Measurements from ENCODE around the gene DACT3. TPM values are rescaled to one million over a fixed set of nuclear protein-coding genes. Genes with fewer than 3 reads are reported as not detected.

DACT3 gene
- total RNA-seq, 2 donors from 2014 or later: 0.99 to 4.4 TPM

DNA sequence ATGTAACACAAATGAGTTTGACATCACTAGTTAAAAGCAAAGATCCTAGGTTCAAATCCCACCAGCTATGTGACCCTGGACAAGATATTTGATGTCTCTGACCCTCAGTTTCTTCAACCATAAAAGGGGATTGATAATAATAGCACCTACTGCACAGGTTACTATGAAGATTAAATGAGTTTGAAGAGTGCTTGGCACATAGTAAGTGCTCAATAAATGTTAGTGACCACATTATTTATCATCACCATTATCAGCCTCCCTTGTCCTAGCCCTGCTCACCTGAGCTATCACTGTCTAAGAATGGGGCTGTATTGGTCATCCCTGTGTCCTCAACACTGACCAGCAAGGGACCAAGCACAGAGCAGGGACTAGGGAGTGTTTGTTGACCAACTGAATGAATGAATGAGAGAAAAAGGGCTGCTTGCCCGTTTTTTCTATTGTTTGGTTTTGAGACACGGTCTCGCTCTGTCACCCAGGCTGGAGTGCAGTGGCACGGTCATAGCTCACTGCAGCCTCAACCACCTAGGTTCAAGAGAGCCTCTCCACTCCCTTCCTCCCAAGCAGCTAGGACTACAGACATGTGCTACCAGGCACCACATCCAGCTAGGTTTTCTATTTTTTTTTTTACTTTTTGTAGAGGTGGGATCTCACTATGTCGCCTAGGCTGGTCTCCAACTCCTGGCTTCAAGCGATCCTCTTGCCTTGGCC, 26.6 kb upstream of the DACT3 start:
- no peak for ATAC-seq
- WGBS, 2 donors: 89 to 94% methylated on average over 6 of the region's 6 CpGs
- Histone ChIP-seq H3K4me3 (no peak overlapping the region), H3K27ac (no peak overlapping the region), H3K9me3 (no peaks in the 10 kb centered on the region), H3K36me3 (replicated peaks in 1 of 2; ENCODE audit: insufficient read depth in 1 of 2, low read depth in 2 of 2) (peaks cover 14 to 46% of the 10 kb centered on the region in 2 donors), H3K4me1 (no peaks in the 10 kb centered on the region), H3K27me3 (no peaks in the 10 kb centered on the region)
- intact Hi-C loops (cut with DNase I): no loop called here
- no peak for DNase-seq
- no peak for TF ChIP-seq POLR2A (IDR thresholded peaks at IDR 0.05)
- TF ChIP-seq, protein P1, sequence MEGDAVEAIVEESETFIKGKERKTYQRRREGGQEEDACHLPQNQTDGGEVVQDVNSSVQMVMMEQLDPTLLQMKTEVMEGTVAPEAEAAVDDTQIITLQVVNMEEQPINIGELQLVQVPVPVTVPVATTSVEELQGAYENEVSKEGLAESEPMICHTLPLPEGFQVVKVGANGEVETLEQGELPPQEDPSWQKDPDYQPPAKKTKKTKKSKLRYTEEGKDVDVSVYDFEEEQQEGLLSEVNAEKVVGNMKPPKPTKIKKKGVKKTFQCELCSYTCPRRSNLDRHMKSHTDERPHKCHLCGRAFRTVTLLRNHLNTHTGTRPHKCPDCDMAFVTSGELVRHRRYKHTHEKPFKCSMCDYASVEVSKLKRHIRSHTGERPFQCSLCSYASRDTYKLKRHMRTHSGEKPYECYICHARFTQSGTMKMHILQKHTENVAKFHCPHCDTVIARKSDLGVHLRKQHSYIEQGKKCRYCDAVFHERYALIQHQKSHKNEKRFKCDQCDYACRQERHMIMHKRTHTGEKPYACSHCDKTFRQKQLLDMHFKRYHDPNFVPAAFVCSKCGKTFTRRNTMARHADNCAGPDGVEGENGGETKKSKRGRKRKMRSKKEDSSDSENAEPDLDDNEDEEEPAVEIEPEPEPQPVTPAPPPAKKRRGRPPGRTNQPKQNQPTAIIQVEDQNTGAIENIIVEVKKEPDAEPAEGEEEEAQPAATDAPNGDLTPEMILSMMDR (IDR thresholded peaks at IDR 0.05): no peak

DNA sequence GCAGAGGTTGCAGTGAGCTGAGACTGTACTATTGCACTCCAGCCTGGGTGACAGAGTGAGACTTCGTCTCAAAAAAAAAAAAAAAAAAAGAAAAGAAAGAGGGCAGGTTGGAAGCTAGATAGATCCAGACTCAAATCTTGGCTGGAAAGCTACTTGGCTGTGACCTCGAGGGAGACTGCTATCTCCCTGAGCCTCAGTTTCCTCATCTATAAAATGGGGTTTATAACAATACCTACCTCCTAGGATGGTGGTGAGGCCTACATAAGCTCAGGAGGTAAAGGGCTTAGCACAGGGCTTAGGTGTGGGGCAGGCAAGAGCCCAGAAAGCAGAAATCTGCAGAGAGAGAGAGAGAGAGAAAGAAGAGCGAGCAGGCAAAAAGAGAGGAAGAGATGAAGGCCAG, 24.2 kb upstream of the DACT3 start:
- 74 to 96% methylated on average over 3 of the region's 3 CpGs for WGBS, 2 donors
- Histone ChIP-seq H3K27me3 (no peaks in the 10 kb centered on the region), H3K36me3 (replicated peaks in 1 of 2; ENCODE audit: insufficient read depth in 1 of 2, low read depth in 2 of 2) (peaks cover 8 to 31% of the 10 kb centered on the region in 2 donors), H3K4me3 (no peak overlapping the region), H3K4me1 (no peaks in the 10 kb centered on the region), H3K27ac (no peak overlapping the region), H3K9me3 (no peaks in the 10 kb centered on the region)
- intact Hi-C loops (cut with DNase I): no loop called here
- no peak for TF ChIP-seq POLR2A (IDR thresholded peaks at IDR 0.05)
- TF ChIP-seq, protein P1 (IDR thresholded peaks at IDR 0.05): no peak
- DNase-seq: no peak
- ATAC-seq: no peak

DNA sequence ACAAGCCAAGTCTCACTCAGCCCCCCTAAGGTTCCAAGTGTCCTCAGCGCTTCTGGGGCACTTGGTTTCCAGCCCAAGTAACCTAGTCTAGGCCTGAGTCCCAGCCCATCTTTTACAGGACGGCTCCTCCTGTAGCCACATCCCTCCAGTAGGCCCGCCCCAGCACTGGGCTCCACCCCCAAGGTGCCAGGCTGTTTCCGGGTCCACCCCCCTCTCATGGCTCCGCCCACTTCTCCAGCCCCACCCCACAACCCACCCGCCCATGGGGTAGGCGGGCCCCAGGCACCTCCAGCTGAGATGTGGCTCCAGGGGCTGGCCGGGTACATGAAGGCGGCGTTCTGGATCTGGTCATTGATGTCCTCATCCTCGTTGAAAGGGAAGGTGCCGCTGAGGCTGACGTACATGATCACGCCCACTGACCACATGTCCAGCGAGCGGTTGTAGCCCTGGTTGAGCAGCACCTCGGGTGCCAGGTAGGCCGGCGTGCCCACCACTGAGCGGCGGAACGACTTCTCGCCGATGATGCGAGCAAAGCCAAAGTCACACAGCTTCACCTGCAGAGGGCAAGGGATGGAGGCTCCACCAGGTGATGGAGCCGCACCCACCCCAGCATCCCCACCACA, 17.2 kb upstream of the DACT3 start:
- H3K27ac ChIP-seq: no peak overlapping the region
- TF ChIP-seq POLR2A (IDR thresholded peaks at IDR 0.05): no peak
- TF ChIP-seq, protein P1 (IDR thresholded peaks at IDR 0.05): no peak
- H3K4me1 ChIP-seq: no peaks in the 10 kb centered on the region
- peaks cover 8 to 24% of the 10 kb centered on the region in 2 donors for H3K36me3 ChIP-seq (replicated peaks in 1 of 2; ENCODE audit: insufficient read depth in 1 of 2, low read depth in 2 of 2)
- 88 to 95% methylated on average over 15 to 26 of the region's 26 CpGs for WGBS, 2 donors
- ATAC-seq: no peak
- DNase-seq: peak in 3 of 4 donors; percentile 17 to 19 (median 18)
- intact Hi-C loops (cut with DNase I): no loop called here
- H3K9me3 ChIP-seq: no peaks in the 10 kb centered on the region
- H3K4me3 ChIP-seq: no peak overlapping the region
- no peaks in the 10 kb centered on the region for H3K27me3 ChIP-seq

DNA sequence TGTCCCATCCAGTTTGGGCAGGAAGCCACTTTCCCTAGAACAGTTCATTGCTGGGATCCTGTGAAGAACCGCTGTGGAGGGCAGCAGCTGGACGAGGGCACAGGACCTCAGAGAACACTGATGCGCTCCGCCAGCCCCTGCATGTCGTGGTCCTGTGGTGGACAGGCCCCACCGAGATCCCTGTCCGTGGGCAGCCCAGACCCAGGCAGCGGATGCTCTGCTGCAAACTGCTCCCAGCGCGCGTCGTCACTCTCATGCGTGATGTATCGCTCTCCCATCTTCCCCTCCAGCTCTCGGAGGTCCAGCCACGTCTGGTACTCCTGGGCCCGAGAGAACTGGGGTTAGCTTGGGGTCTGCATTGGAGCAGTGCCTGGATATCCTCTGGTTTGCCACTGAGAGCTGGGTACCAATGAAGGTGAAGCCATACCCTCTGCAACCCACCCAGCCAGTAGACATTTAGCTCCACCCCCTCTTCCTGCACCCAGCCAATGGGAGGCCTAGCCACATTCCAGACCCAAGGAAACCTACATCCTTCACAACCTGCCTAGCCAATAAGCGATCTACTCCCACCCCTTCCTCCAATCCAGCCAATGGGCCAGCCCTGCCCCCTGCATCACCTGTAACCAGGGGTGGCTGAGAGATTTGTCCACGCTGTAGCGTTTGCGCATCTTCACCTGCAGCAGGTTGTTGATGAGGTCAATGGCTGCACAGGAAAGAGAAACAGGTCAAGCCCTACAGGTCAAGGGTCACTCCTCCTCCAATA, 13.6 kb upstream of the DACT3 start:
- DNase-seq (no peak), ATAC-seq (peak; percentile 22)
- no peak overlapping the region for H3K4me3 ChIP-seq
- no peaks in the 10 kb centered on the region for H3K4me1 ChIP-seq
- TF ChIP-seq POLR2A (IDR thresholded peaks at IDR 0.05): no peak
- TF ChIP-seq, protein P1 (IDR thresholded peaks at IDR 0.05): no peak
- no peaks in the 10 kb centered on the region for H3K9me3 ChIP-seq
- 88 to 95% methylated on average over 11 to 21 of the region's 21 CpGs for WGBS, 2 donors
- no peaks in the 10 kb centered on the region for H3K27me3 ChIP-seq
- intact Hi-C loops (cut with DNase I): no loop called here
- H3K36me3 ChIP-seq (replicated peaks in 1 of 2; ENCODE audit: insufficient read depth in 1 of 2, low read depth in 2 of 2): peaks cover 8 to 19% of the 10 kb centered on the region in 2 donors
- H3K27ac ChIP-seq: no peak overlapping the region
